UCSD-AML1 (cell line): Measurements from ENCODE around the gene SPTBN2.
A peak's percentile ranks its signal among the peaks of the same experiment; 100 is the strongest.
"Not testable (repeated sequence)": the region's sequence is repeated elsewhere in the genome, so short reads cannot be mapped to it uniquely, and the experiment has no call there.

Source experiments
- DNase-seq: peaks from one replicate; lab custom pipeline; 2025; ENCODE audit not compliant: unreplicated experiment; lab: John Stamatoyannopoulos, UW

The SPTBN2 gene

GRCh38 chr11:66641834-66642233, 87.2 kb downstream of the SPTBN2 start:
- DNase-seq, result no peak

GRCh38 chr11:66639814-66640340, 89.1 kb downstream of the SPTBN2 start:
- DNase-seq, result not testable (repeated sequence)

- peak; percentile 47 for DNase-seq
These were observed 89.8 kb downstream of the SPTBN2 start for GRCh38 chr11:66639066-66639813.

GRCh38 chr11:66638177-66639065, 90.6 kb downstream of the SPTBN2 start, which contains the start of gene RBM4:
Gene RBM4 (plus strand): TSS chr11:66638703. CDS start chr11:66639712, 1,009 bp downstream.
- DNase-seq, result peak; percentile 96

DNA sequence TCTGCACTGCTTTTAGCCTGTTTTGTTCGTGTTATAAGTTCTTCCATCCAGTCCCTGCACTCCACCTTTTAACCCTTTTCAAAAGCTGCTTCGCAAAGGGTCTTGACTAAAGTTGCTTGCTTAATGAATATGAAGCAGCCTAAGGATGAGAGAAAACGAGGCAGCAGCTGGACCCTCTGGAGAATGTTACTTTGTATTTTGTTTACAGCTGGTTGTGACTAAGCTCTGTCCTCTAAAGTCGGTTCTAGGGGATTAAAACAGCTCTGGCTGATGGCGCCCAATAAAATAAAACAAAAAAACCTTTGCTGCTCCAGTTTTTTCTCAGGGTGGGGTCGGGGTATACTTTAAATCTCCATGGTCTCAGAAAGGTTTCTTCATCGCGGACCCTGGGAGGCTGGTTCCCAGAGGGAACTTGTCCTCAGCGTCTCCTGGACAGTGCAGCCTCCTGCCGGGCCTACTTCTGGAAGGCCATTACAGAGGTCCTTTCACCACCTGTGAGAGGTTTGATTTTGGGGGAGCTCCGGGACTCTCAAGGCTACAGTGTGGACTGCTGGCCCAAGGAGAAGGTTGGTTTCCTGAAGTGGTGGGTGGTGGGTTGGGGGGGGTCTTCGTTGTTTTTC, 91.3 kb downstream of the SPTBN2 start:
- DNase-seq, result no peak

DNA sequence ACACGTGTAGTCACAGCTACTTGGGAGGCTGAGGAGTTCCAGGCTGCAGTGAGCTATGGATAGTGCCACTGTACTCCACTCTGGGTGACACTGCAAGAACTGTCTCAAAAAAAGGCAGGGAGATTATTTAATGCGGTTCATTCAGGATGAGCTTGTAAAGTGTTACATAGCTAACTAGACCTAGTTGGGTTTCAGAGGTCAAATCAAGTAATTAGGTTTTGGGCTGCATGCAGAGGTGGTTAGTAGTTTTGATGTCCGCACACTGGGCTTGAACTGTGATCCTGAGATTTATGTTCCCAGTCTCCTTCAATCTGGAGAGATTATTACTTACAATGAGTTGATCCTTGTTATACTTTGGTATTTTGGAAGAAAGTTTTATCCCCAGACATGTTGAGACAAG, 92.6 kb downstream of the SPTBN2 start:
- no peak for DNase-seq
